Measurements from ENCODE around the gene LSM5. TPM values are rescaled to one million over a fixed set of nuclear protein-coding genes. Genes with fewer than 3 reads are reported as not detected.
"Not testable (repeated sequence)": the region's sequence is repeated elsewhere in the genome, so short reads cannot be mapped to it uniquely, and the experiment has no call there.

The LSM5 gene
- total RNA-seq, 2 experiments from 2014 or later, result 76.7 to 79.1 TPM

- H3K9me3 Mint-ChIP-seq, H3K4me3 Mint-ChIP-seq, DNase-seq, POLR2A ChIA-PET, H3K27me3 Mint-ChIP-seq, H3K27ac Mint-ChIP-seq: not testable (repeated sequence)
- peaks cover 46% of the 10 kb centered on the region for H3K4me1 Mint-ChIP-seq
- CTCF ChIA-PET, result interaction anchor here (0.6 to 0.9 kb wide), 2 partner anchors 17 to 1208 kb away, joined by 4 read pairs; no protein-coding TSS in a partner anchor
- H3K36me3 Mint-ChIP-seq (ENCODE audit: low read depth), result peaks cover 23% of the 10 kb centered on the region
Observed at GRCh38 chr7:32500216-32500615, 10.0 kb upstream of the LSM5 start.

- DNase-seq, H3K27me3 Mint-ChIP-seq, POLR2A ChIA-PET, H3K27ac Mint-ChIP-seq, H3K4me3 Mint-ChIP-seq, H3K9me3 Mint-ChIP-seq: not testable (repeated sequence)
- CTCF ChIA-PET, result interaction anchor here (0.9 kb wide), 1 partner anchor 17 kb away, joined by 4 read pairs; no protein-coding TSS in a partner anchor
- Mint-ChIP-seq H3K4me1 (peaks cover 47% of the 10 kb centered on the region), H3K36me3 (ENCODE audit: low read depth) (peaks cover 23% of the 10 kb centered on the region)
Observed at GRCh38 chr7:32499755-32500154, 9.6 kb upstream of the LSM5 start.

GRCh38 chr7:32496052-32496813 lies 6.1 kb upstream of the LSM5 start:
- peaks cover 48% of the 10 kb centered on the region for H3K4me1 Mint-ChIP-seq
- H3K27ac Mint-ChIP-seq, result peak overlapping the region; percentile 98
- peaks cover 19% of the 10 kb centered on the region for H3K36me3 Mint-ChIP-seq (ENCODE audit: low read depth)
- H3K9me3 Mint-ChIP-seq, result no peaks in the 10 kb centered on the region
- H3K27me3 Mint-ChIP-seq, result no peaks in the 10 kb centered on the region
- peak overlapping the region; percentile 96 for H3K4me3 Mint-ChIP-seq
- POLR2A ChIA-PET, result no interaction called here
- CTCF ChIA-PET, result interaction anchor here (0.7 kb wide), 1 partner anchor 642 kb away, joined by 3 read pairs; no protein-coding TSS in a partner anchor
- DNase-seq, result no peak

- Mint-ChIP-seq H3K27me3 (no peaks in the 10 kb centered on the region), H3K4me3 (peak within 1 kb of the TSS; percentile 96), H3K4me1 (peaks cover 44% of the 10 kb centered on the region), H3K27ac (peak within 1 kb of the TSS; percentile 98), H3K36me3 (ENCODE audit: low read depth) (peaks cover 19% of the 10 kb centered on the region), H3K9me3 (no peaks in the 10 kb centered on the region)
- DNase-seq, result peak; percentile 99
- CTCF ChIA-PET, result interaction anchor here (0.7 kb wide), 1 partner anchor 643 kb away, joined by 3 read pairs; no protein-coding TSS in a partner anchor
- POLR2A ChIA-PET, result interaction anchor here (0.6 kb wide), 1 partner anchor 393 kb away, joined by 4 read pairs; no protein-coding TSS in a partner anchor
Observed at GRCh38 chr7:32495298-32496051, 5.3 kb upstream of the LSM5 start, which contains the start of gene AVL9. Gene AVL9, plus strand, starts transcription at chr7:32495489. Its CDS starts 221 bp downstream, at chr7:32495710.

GRCh38 chr7:32494946-32495297 lies 4.7 kb upstream of the LSM5 start:
- CTCF ChIA-PET, result no interaction called here
- no peaks in the 10 kb centered on the region for H3K9me3 Mint-ChIP-seq

GRCh38 chr7:32489788-32490126 lies 423 bp downstream of the LSM5 start:
- Mint-ChIP-seq H3K36me3 (ENCODE audit: low read depth) (peaks cover 30% of the 10 kb centered on the region), H3K27me3 (no peaks in the 10 kb centered on the region), H3K27ac (peak overlapping the region; percentile 92), H3K4me3 (peak overlapping the region; percentile 81), H3K9me3 (no peaks in the 10 kb centered on the region), H3K4me1 (peaks cover 44% of the 10 kb centered on the region)
- DNase-seq, result no peak
- POLR2A ChIA-PET, result no interaction called here
- CTCF ChIA-PET, result interaction anchor here (1.0 kb wide), 1 partner anchor 11 kb away, joined by 4 read pairs; no protein-coding TSS in a partner anchor

More at GRCh38 chr7:32494946-32495297, 4.7 kb upstream of the LSM5 start:
- POLR2A ChIA-PET, result no interaction called here
- peak overlapping the region; percentile 89 for H3K27ac Mint-ChIP-seq
- peaks cover 15% of the 10 kb centered on the region for H3K36me3 Mint-ChIP-seq (ENCODE audit: low read depth)
- no peak for DNase-seq
- no peaks in the 10 kb centered on the region for H3K27me3 Mint-ChIP-seq
- H3K4me1 Mint-ChIP-seq, result peaks cover 41% of the 10 kb centered on the region
- peak overlapping the region; percentile 96 for H3K4me3 Mint-ChIP-seq

- ChIA-PET POLR2A (no interaction called here), CTCF (no interaction called here)
- Mint-ChIP-seq H3K27me3 (no peaks in the 10 kb centered on the region), H3K4me1 (peaks cover 7% of the 10 kb centered on the region), H3K9me3 (no peaks in the 10 kb centered on the region), H3K27ac (no peak overlapping the region), H3K36me3 (ENCODE audit: low read depth) (peaks cover 15% of the 10 kb centered on the region), H3K4me3 (no peak overlapping the region)
- no peak for DNase-seq
Observed at GRCh38 chr7:32481921-32482320, 8.3 kb downstream of the LSM5 start.

- H3K4me3 Mint-ChIP-seq, result no peak overlapping the region
- peaks cover 9% of the 10 kb centered on the region for H3K36me3 Mint-ChIP-seq (ENCODE audit: low read depth)
- no peak overlapping the region for H3K27ac Mint-ChIP-seq
- H3K27me3 Mint-ChIP-seq, result no peaks in the 10 kb centered on the region
- ChIA-PET CTCF (no interaction called here), POLR2A (no interaction called here)
- peaks cover 7% of the 10 kb centered on the region for H3K4me1 Mint-ChIP-seq
- no peak for DNase-seq
- H3K9me3 Mint-ChIP-seq, result no peaks in the 10 kb centered on the region
Observed at GRCh38 chr7:32481176-32481575, 9.0 kb downstream of the LSM5 start.

GRCh38 chr7:32479574-32480200 lies 10.5 kb downstream of the LSM5 start:
- ChIA-PET CTCF (interaction anchor here (0.8 to 1.3 kb wide), 3 partner anchors 9 to 1349 kb away, joined by 3 to 4 read pairs (median 4); no protein-coding TSS in a partner anchor), POLR2A (no interaction called here)
- Mint-ChIP-seq H3K9me3 (no peaks in the 10 kb centered on the region), H3K4me1 (peaks cover 7% of the 10 kb centered on the region), H3K4me3 (no peak overlapping the region), H3K36me3 (ENCODE audit: low read depth) (peaks cover under 1% of the 10 kb centered on the region), H3K27me3 (peaks cover 3% of the 10 kb centered on the region), H3K27ac (no peak overlapping the region)
- DNase-seq, result peak; percentile 26

- Mint-ChIP-seq H3K4me3 (no peak overlapping the region), H3K36me3 (ENCODE audit: low read depth) (no peaks in the 10 kb centered on the region), H3K27me3 (peaks cover 3% of the 10 kb centered on the region), H3K9me3 (no peaks in the 10 kb centered on the region), H3K4me1 (peaks cover 7% of the 10 kb centered on the region), H3K27ac (no peak overlapping the region)
- ChIA-PET POLR2A (no interaction called here), CTCF (interaction anchor here (1.1 to 1.5 kb wide), 2 partner anchors 13 to 269 kb away, joined by 3 to 4 read pairs; partner anchors contain the start of gene LSM5)
- DNase-seq, result no peak
Observed at GRCh38 chr7:32477649-32477980, 12.6 kb downstream of the LSM5 start.

- H3K27ac Mint-ChIP-seq, result no peak overlapping the region
- H3K4me3 Mint-ChIP-seq, result no peak overlapping the region
- no peaks in the 10 kb centered on the region for H3K9me3 Mint-ChIP-seq
- CTCF ChIA-PET, result no interaction called here
- H3K36me3 Mint-ChIP-seq (ENCODE audit: low read depth), result no peaks in the 10 kb centered on the region
- POLR2A ChIA-PET, result no interaction called here
- DNase-seq, result no peak
- H3K4me1 Mint-ChIP-seq, result peaks cover 7% of the 10 kb centered on the region
- peaks cover 3% of the 10 kb centered on the region for H3K27me3 Mint-ChIP-seq
Observed at GRCh38 chr7:32476816-32477648, 13.1 kb downstream of the LSM5 start.

GRCh38 chr7:32474008-32474407 lies 16.2 kb downstream of the LSM5 start:
- H3K27me3 Mint-ChIP-seq, result peaks cover 3% of the 10 kb centered on the region
- H3K27ac Mint-ChIP-seq, result no peak overlapping the region
- POLR2A ChIA-PET, result no interaction called here
- H3K4me3 Mint-ChIP-seq, result no peak overlapping the region
- no peaks in the 10 kb centered on the region for H3K9me3 Mint-ChIP-seq
- no peak for DNase-seq
- no peaks in the 10 kb centered on the region for H3K4me1 Mint-ChIP-seq
- no peaks in the 10 kb centered on the region for H3K36me3 Mint-ChIP-seq (ENCODE audit: low read depth)
- CTCF ChIA-PET, result interaction anchor here (0.6 kb wide), 1 partner anchor 60 kb away, joined by 3 read pairs; no protein-coding TSS in a partner anchor

Data from activated CD4-positive, alpha-beta T cell treated with anti-CD3 and anti-CD28 coated beads, Interleukin-2, amount 10 ng/mL, durations not matched to agents 7 days and 5 days (primary cell).